ENCODE measurements around the gene CERS5.

Gene CERS5

GRCh38 chr12:50190859-50191258 lies 23.7 kb upstream of the CERS5 start:
- Histone ChIP-seq H3K36me3 (ENCODE audit: insufficient read depth, low read length) (peaks cover 28% of the 10 kb centered on the region), H3K9ac (ENCODE audit: insufficient read length) (no peak overlapping the region), H3K27ac (no peak overlapping the region), H3K9me3 (ENCODE audit: low read depth, low read length) (no peaks in the 10 kb centered on the region), H3K4me3 (no peak overlapping the region)
- TF ChIP-seq POLR2AphosphoS5 (IDR thresholded peaks at IDR 0.05; ENCODE audit: borderline replicate concordance, low read depth, low read length) (no peak), EZH2 (IDR thresholded peaks at IDR 0.05) (no peak), FOXP2 (optimal IDR thresholded peaks at IDR 0.05; ENCODE audit: control extremely low read depth, extremely low read length, insufficient read depth) (no peak)
- DNase-seq (ENCODE audit: low read depth, low spot score), result no peak

- no peak overlapping the region for H3K27ac ChIP-seq
- no peak for DNase-seq (ENCODE audit: low read depth, low spot score)
- no peaks in the 10 kb centered on the region for H3K9me3 ChIP-seq (ENCODE audit: low read depth, low read length)
- TF ChIP-seq FOXP2 (optimal IDR thresholded peaks at IDR 0.05; ENCODE audit: control extremely low read depth, extremely low read length, insufficient read depth) (no peak), EZH2 (IDR thresholded peaks at IDR 0.05) (no peak), POLR2AphosphoS5 (IDR thresholded peaks at IDR 0.05; ENCODE audit: borderline replicate concordance, low read depth, low read length) (no peak)
- peak overlapping the region; percentile 2 for H3K9ac ChIP-seq (ENCODE audit: insufficient read length)
- no peak overlapping the region for H3K4me3 ChIP-seq
- H3K36me3 ChIP-seq (ENCODE audit: insufficient read depth, low read length), result peaks cover 18% of the 10 kb centered on the region
Observed at GRCh38 chr12:50188875-50189575, 21.9 kb upstream of the CERS5 start.

- H3K27ac ChIP-seq, result 0 out of 2 replicates have a peak overlapping the region, but pooled peaks have one; percentile 61
- TF ChIP-seq POLR2AphosphoS5 (IDR thresholded peaks at IDR 0.05; ENCODE audit: borderline replicate concordance, low read depth, low read length) (no peak), FOXP2 (optimal IDR thresholded peaks at IDR 0.05; ENCODE audit: control extremely low read depth, extremely low read length, insufficient read depth) (no peak), EZH2 (IDR thresholded peaks at IDR 0.05) (no peak)
- no peak overlapping the region for H3K4me3 ChIP-seq
- H3K36me3 ChIP-seq (ENCODE audit: insufficient read depth, low read length), result peaks cover 18% of the 10 kb centered on the region
- no peak for DNase-seq (ENCODE audit: low read depth, low spot score)
- H3K9me3 ChIP-seq (ENCODE audit: low read depth, low read length), result no peaks in the 10 kb centered on the region
- H3K9ac ChIP-seq (ENCODE audit: insufficient read length), result no peak overlapping the region
Observed at GRCh38 chr12:50188241-50188781, 21.1 kb upstream of the CERS5 start.

- H3K36me3 ChIP-seq (ENCODE audit: insufficient read depth, low read length), result peaks cover 15% of the 10 kb centered on the region; the same call in 1 of the 2 replicates
- peak overlapping the region; percentile 11 for H3K9ac ChIP-seq (ENCODE audit: insufficient read length)
- DNase-seq (ENCODE audit: low read depth, low spot score), result no peak
- H3K27ac ChIP-seq, result peak overlapping the region; percentile 61
- no peak overlapping the region for H3K4me3 ChIP-seq
- no peak for TF ChIP-seq POLR2AphosphoS5 (IDR thresholded peaks at IDR 0.05; ENCODE audit: borderline replicate concordance, low read depth, low read length)
- no peaks in the 10 kb centered on the region for H3K9me3 ChIP-seq (ENCODE audit: low read depth, low read length)
Observed at GRCh38 chr12:50187084-50187900, 20.1 kb upstream of the CERS5 start.

- Histone ChIP-seq H3K9ac (ENCODE audit: insufficient read length) (peak overlapping the region; percentile 11), H3K36me3 (ENCODE audit: insufficient read depth, low read length) (peaks cover 19% of the 10 kb centered on the region)
- DNase-seq (ENCODE audit: low read depth, low spot score), result no peak
Observed at GRCh38 chr12:50186681-50187080, 19.5 kb upstream of the CERS5 start.

GRCh38 chr12:50185970-50186663 lies 18.9 kb upstream of the CERS5 start:
- Histone ChIP-seq H3K9me3 (ENCODE audit: low read depth, low read length) (no peaks in the 10 kb centered on the region), H3K9ac (ENCODE audit: insufficient read length) (no peak overlapping the region), H3K36me3 (ENCODE audit: insufficient read depth, low read length) (peaks cover 23% of the 10 kb centered on the region), H3K27ac (peak overlapping the region; percentile 61; the same call in 1 of the 2 replicates), H3K4me3 (no peak overlapping the region)
- DNase-seq (ENCODE audit: low read depth, low spot score), result no peak
- TF ChIP-seq EZH2 (IDR thresholded peaks at IDR 0.05) (no peak), FOXP2 (optimal IDR thresholded peaks at IDR 0.05; ENCODE audit: control extremely low read depth, extremely low read length, insufficient read depth) (no peak), POLR2AphosphoS5 (IDR thresholded peaks at IDR 0.05; ENCODE audit: borderline replicate concordance, low read depth, low read length) (no peak)

More at GRCh38 chr12:50186681-50187080, 19.5 kb upstream of the CERS5 start:
- Histone ChIP-seq H3K9me3 (ENCODE audit: low read depth, low read length) (no peaks in the 10 kb centered on the region), H3K4me3 (no peak overlapping the region), H3K27ac (peak overlapping the region; percentile 61)
- TF ChIP-seq FOXP2 (optimal IDR thresholded peaks at IDR 0.05; ENCODE audit: control extremely low read depth, extremely low read length, insufficient read depth) (no peak), POLR2AphosphoS5 (IDR thresholded peaks at IDR 0.05; ENCODE audit: borderline replicate concordance, low read depth, low read length) (no peak), EZH2 (IDR thresholded peaks at IDR 0.05) (no peak)

GRCh38 chr12:50185301-50185895 lies 18.2 kb upstream of the CERS5 start:
- no peak for DNase-seq (ENCODE audit: low read depth, low spot score)
- peaks cover 25% of the 10 kb centered on the region for H3K36me3 ChIP-seq (ENCODE audit: insufficient read depth, low read length)
- H3K27ac ChIP-seq, result no peak overlapping the region

More at GRCh38 chr12:50185301-50185895, 18.2 kb upstream of the CERS5 start:
- H3K9me3 ChIP-seq (ENCODE audit: low read depth, low read length), result no peaks in the 10 kb centered on the region
- no peak overlapping the region for H3K9ac ChIP-seq (ENCODE audit: insufficient read length)
- no peak for TF ChIP-seq POLR2AphosphoS5 (IDR thresholded peaks at IDR 0.05; ENCODE audit: borderline replicate concordance, low read depth, low read length)
- TF ChIP-seq FOXP2 (optimal IDR thresholded peaks at IDR 0.05; ENCODE audit: control extremely low read depth, extremely low read length, insufficient read depth), result no peak
- TF ChIP-seq EZH2 (IDR thresholded peaks at IDR 0.05), result no peak
- no peak overlapping the region for H3K4me3 ChIP-seq

Measured in SK-N-MC (cell line).